Stromal cell of bone marrow (primary cell): ENCODE results near the gene EPN1.

ENCODE experiments used
- DNase-seq: peaks from one replicate; pipeline ENCODE4 v3.0.0-alpha.2; 2012; ENCODE audit warnings: low read depth

Gene EPN1

GRCh38 chr19:55660991-55661390 is 14.0 kb upstream of the EPN1 start:
- no peak for DNase-seq

- DNase-seq = no peak
These were observed 13.2 kb upstream of the EPN1 start for GRCh38 chr19:55661826-55662225.

- DNase-seq = no peak
These were observed 11.0 kb upstream of the EPN1 start for GRCh38 chr19:55663846-55664536.

- DNase-seq = no peak
These were observed 8.6 kb upstream of the EPN1 start for GRCh38 chr19:55666343-55667005.

- DNase-seq = no peak
These were observed 8.0 kb upstream of the EPN1 start for GRCh38 chr19:55667006-55667381.

- DNase-seq = no peak
These were observed 7.5 kb upstream of the EPN1 start for GRCh38 chr19:55667511-55667910.

- no peak for DNase-seq
These were observed 7.1 kb upstream of the EPN1 start for GRCh38 chr19:55667958-55668357.

GRCh38 chr19:55668603-55669348 is 6.2 kb upstream of the EPN1 start:
- no peak for DNase-seq

- DNase-seq = no peak
These were observed 5.4 kb upstream of the EPN1 start for GRCh38 chr19:55669418-55670279.

- DNase-seq = no peak
These were observed 4.6 kb upstream of the EPN1 start for GRCh38 chr19:55670280-55671053.

GRCh38 chr19:55671054-55671378 is 4.0 kb upstream of the EPN1 start:
- DNase-seq = no peak

GRCh38 chr19:55672418-55672817 is 2.6 kb upstream of the EPN1 start:
- no peak for DNase-seq

- no peak for DNase-seq
These were observed 1.6 kb upstream of the EPN1 start for GRCh38 chr19:55673465-55673864.

- DNase-seq = no peak
These were observed 1.1 kb upstream of the EPN1 start for GRCh38 chr19:55673889-55674288.

- no peak for DNase-seq
These were observed 576 bp upstream of the EPN1 start for GRCh38 chr19:55674459-55674840.

GRCh38 chr19:55675661-55676354 is 782 bp downstream of the EPN1 start:
- no peak for DNase-seq

GRCh38 chr19:55676383-55676782 is 1.4 kb downstream of the EPN1 start:
- no peak for DNase-seq

GRCh38 chr19:55676889-55677505 is 2.0 kb downstream of the EPN1 start:
- DNase-seq = no peak

GRCh38 chr19:55677572-55678028 is 2.6 kb downstream of the EPN1 start:
- no peak for DNase-seq

GRCh38 chr19:55678121-55678671 is 3.2 kb downstream of the EPN1 start:
- no peak for DNase-seq
